Esophagus (tissue), 2 donors: ENCODE measurements around the gene LARP4B. TPM values are rescaled to one million over a fixed set of nuclear protein-coding genes. Genes with fewer than 3 reads are reported as not detected.
A peak's percentile ranks its signal among the peaks of the same experiment; 100 is the strongest.

Source experiments
- H3K27ac ChIP-seq, 2 donors: one replicate each; pipeline ENCODE4 v1.5.1; 2013; ENCODE audit warnings: low read depth in 2 of 2, mild to moderate bottlenecking in 2 of 2, inconsistent platforms in 1 of 2, low read length in 1 of 2, moderate library complexity in 1 of 2
- H3K27me3 ChIP-seq, 2 donors: one replicate each; pipeline ENCODE4 v1.6.1; 2013; ENCODE audit warnings: low read length in 2 of 2, control low read depth in 1 of 2, mild to moderate bottlenecking in 1 of 2; ENCODE audit not compliant: insufficient read depth in 2 of 2, control insufficient read depth in 1 of 2
- H3K36me3 ChIP-seq, 2 donors: one replicate each; pipeline ENCODE4 v1.6.1; 2013; ENCODE audit warnings: low read length in 1 of 2; ENCODE audit not compliant: control insufficient read depth in 2 of 2, insufficient read depth in 2 of 2
- H3K4me1 ChIP-seq, 2 donors: one replicate each; pipeline ENCODE4 v1.6.1; 2013; ENCODE audit warnings: low read length in 1 of 2; ENCODE audit not compliant: control insufficient read depth in 2 of 2, insufficient read depth in 2 of 2
- H3K4me3 ChIP-seq, 2 donors: one replicate each; pipeline ENCODE4 v1.5.1; 2013; ENCODE audit warnings: low read length in 2 of 2, mild to moderate bottlenecking in 2 of 2, low read depth in 1 of 2, moderate library complexity in 1 of 2
- H3K9me3 ChIP-seq, 2 donors: one replicate each; pipeline ENCODE4 v1.6.1; 2013; ENCODE audit warnings: mild to moderate bottlenecking in 2 of 2, low read depth in 1 of 2, low read length in 1 of 2, moderate library complexity in 1 of 2; ENCODE audit not compliant: control insufficient read depth in 2 of 2, insufficient read depth in 1 of 2
- WGBS, 2 donors: extraction: QIAGEN DNeasy Blood & Tissue Kit; methylation state at CpG; one replicate each; pipeline ENCODE4 v1.1.7; 2013; 5-methylcytosine and 5-hydroxymethylcytosine counted together
- polyA plus RNA-seq, 2 donors: library from polyadenylated mRNA; stranded (reverse); fragments of 200-250 nt; gene quantifications; one replicate each; pipeline ENCODE4 v1.2.3, GENCODE V29; 2013
- donor health status: healthy with polysubstance abuse.
- donor health status: Bipolar disorder and iron deficiency.

The LARP4B gene
- polyA plus RNA-seq, 2 donors, result 19.7 to 22.4 TPM

GRCh38 chr10:970311-971149 lies 39.0 kb upstream of the LARP4B start:
- no peaks in the 10 kb centered on the region for H3K36me3 ChIP-seq
- peaks cover 0 to 3% of the 10 kb centered on the region in 2 donors for H3K4me1 ChIP-seq
- no peaks in the 10 kb centered on the region for H3K27me3 ChIP-seq
- WGBS, 2 donors, result 26 to 30% methylated on average over 14 of the region's 14 CpGs
- H3K27ac ChIP-seq, result peak overlapping the region in 1 of 2 donors; percentile 21
- no peak overlapping the region for H3K4me3 ChIP-seq
- H3K9me3 ChIP-seq, result peaks cover 0 to 3% of the 10 kb centered on the region in 2 donors

- Histone ChIP-seq H3K4me1 (peaks cover 0 to 3% of the 10 kb centered on the region in 2 donors), H3K4me3 (no peak overlapping the region), H3K27me3 (no peaks in the 10 kb centered on the region), H3K36me3 (no peaks in the 10 kb centered on the region), H3K27ac (no peak overlapping the region), H3K9me3 (peaks cover 0 to 3% of the 10 kb centered on the region in 2 donors)
- WGBS, 2 donors, result 72% methylated on average over 15 of the region's 15 CpGs
Observed at GRCh38 chr10:969473-970150, 38.1 kb upstream of the LARP4B start.

- Histone ChIP-seq H3K36me3 (no peaks in the 10 kb centered on the region), H3K4me1 (peaks cover 0 to 3% of the 10 kb centered on the region in 2 donors), H3K9me3 (peaks cover 0 to 3% of the 10 kb centered on the region in 2 donors), H3K4me3 (no peak overlapping the region), H3K27ac (no peak overlapping the region), H3K27me3 (no peaks in the 10 kb centered on the region)
- 78 to 82% methylated on average over 17 of the region's 17 CpGs for WGBS, 2 donors
Observed at GRCh38 chr10:968546-969199, 37.2 kb upstream of the LARP4B start.

- 87 to 88% methylated on average over 20 of the region's 20 CpGs for WGBS, 2 donors
- Histone ChIP-seq H3K9me3 (no peaks in the 10 kb centered on the region), H3K4me3 (no peak overlapping the region), H3K4me1 (peaks cover 2 to 10% of the 10 kb centered on the region in 2 donors), H3K36me3 (no peaks in the 10 kb centered on the region), H3K27me3 (no peaks in the 10 kb centered on the region), H3K27ac (no peak overlapping the region)
Observed at GRCh38 chr10:966466-967235, 35.1 kb upstream of the LARP4B start.

GRCh38 chr10:964988-965417 lies 33.5 kb upstream of the LARP4B start:
- Histone ChIP-seq H3K4me3 (no peak overlapping the region), H3K4me1 (peaks cover 2 to 10% of the 10 kb centered on the region in 2 donors), H3K36me3 (no peaks in the 10 kb centered on the region), H3K27ac (no peak overlapping the region), H3K9me3 (no peaks in the 10 kb centered on the region), H3K27me3 (no peaks in the 10 kb centered on the region)
- WGBS, 2 donors, result 88 to 91% methylated on average over 20 of the region's 20 CpGs

GRCh38 chr10:964321-964987 lies 32.9 kb upstream of the LARP4B start:
- Histone ChIP-seq H3K4me1 (peaks cover 2 to 7% of the 10 kb centered on the region in 2 donors), H3K36me3 (no peaks in the 10 kb centered on the region), H3K9me3 (no peaks in the 10 kb centered on the region), H3K27ac (no peak overlapping the region), H3K27me3 (no peaks in the 10 kb centered on the region), H3K4me3 (no peak overlapping the region)
- WGBS, 2 donors, result 74 to 78% methylated on average over 15 of the region's 15 CpGs

GRCh38 chr10:963655-964054 lies 32.1 kb upstream of the LARP4B start:
- H3K4me1 ChIP-seq, result peaks cover 2 to 7% of the 10 kb centered on the region in 2 donors
- H3K27ac ChIP-seq, result no peak overlapping the region
- H3K27me3 ChIP-seq, result no peaks in the 10 kb centered on the region
- no peak overlapping the region for H3K4me3 ChIP-seq
- H3K9me3 ChIP-seq, result no peaks in the 10 kb centered on the region
- WGBS, 2 donors, result 69 to 71% methylated on average over 4 of the region's 4 CpGs
- no peaks in the 10 kb centered on the region for H3K36me3 ChIP-seq

GRCh38 chr10:963186-963585 lies 31.7 kb upstream of the LARP4B start:
- Histone ChIP-seq H3K27me3 (no peaks in the 10 kb centered on the region), H3K9me3 (no peaks in the 10 kb centered on the region), H3K4me1 (peaks cover 2 to 7% of the 10 kb centered on the region in 2 donors), H3K27ac (peak overlapping the region in 1 of 2 donors; percentile 15), H3K36me3 (no peaks in the 10 kb centered on the region), H3K4me3 (no peak overlapping the region)
- WGBS, 2 donors, result 83 to 86% methylated on average over 5 of the region's 5 CpGs
